ENCODE data around the gene MCL1.
"Not testable (repeated sequence)": the region's sequence is repeated elsewhere in the genome, so short reads cannot be mapped to it uniquely, and the experiment has no call there.

MCL1 gene

DNA sequence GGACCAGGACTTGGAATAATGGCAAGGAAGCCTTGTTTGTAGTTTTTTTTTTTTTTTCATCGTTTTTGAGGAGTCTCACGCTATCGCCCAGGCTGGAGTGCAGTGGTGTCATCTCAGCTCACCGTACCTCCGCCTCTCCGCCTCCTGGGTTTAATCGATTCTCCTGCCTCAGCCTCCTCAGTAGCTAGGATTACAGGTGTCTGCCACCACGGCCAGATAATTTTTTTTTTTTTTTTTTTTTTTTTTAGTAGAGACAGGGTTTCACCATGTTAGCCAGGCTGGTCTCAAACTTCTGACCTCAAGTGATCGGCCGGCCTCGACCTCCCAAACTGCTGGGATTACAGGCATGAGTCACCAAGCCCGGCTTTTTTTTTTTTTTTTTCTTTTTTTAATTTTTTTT is 23.0 kb upstream of the MCL1 start:
- H2AK5ac ChIP-seq (ENCODE audit: low read depth, low read length); H3K9ac ChIP-seq (ENCODE audit: low read depth, low read length, poor library complexity); H3K23ac ChIP-seq (ENCODE audit: low read depth, low read length, poor library complexity); H3K4me1 ChIP-seq (ENCODE audit: control insufficient read depth in 2 of 2, insufficient read depth in 1 of 2, low read depth in 1 of 2, low read length in 2 of 2); H3K79me1 ChIP-seq (ENCODE audit: low read depth, low read length); H2BK5ac ChIP-seq (ENCODE audit: low read length); H3K36me3 ChIP-seq (replicated peaks in 1 of 2; ENCODE audit: control insufficient read depth in 2 of 2, insufficient read depth in 2 of 2, low read length in 2 of 2); H2BK15ac ChIP-seq (ENCODE audit: low read length); H3K14ac ChIP-seq (ENCODE audit: low read length); H3K9me3 ChIP-seq (replicated peaks in 1 of 2; ENCODE audit: control insufficient read depth in 2 of 2, insufficient read depth in 1 of 2, low read depth in 1 of 2, low read length in 2 of 2); H3K4me3 ChIP-seq (ENCODE audit: low read length in 2 of 2); H4K91ac ChIP-seq (ENCODE audit: low read depth, low read length, poor library complexity); H3K18ac ChIP-seq (ENCODE audit: low read length); H3K4me2 ChIP-seq (ENCODE audit: insufficient read depth, low read length, poor library complexity, severe bottlenecking); H2BK120ac ChIP-seq (ENCODE audit: low read depth, low read length); H3K4ac ChIP-seq (ENCODE audit: low read length); H2BK12ac ChIP-seq (ENCODE audit: low read length); DNase-seq (ENCODE audit: low spot score); H2AFZ ChIP-seq (ENCODE audit: low read length); H3K27me3 ChIP-seq (ENCODE audit: control insufficient read depth in 3 of 3, insufficient read depth in 3 of 3, low read depth in 1 of 3, low read length in 3 of 3); H4K8ac ChIP-seq (ENCODE audit: low read depth, low read length); H3K27ac ChIP-seq (replicated peaks; ENCODE audit: low read length): not testable (repeated sequence)
- WGBS, 2 donors (ENCODE audit: extremely low coverage in 2 of 2, insufficient read length in 2 of 2, insufficient replicate concordance in 1 of 2): no CpG with 5 or more reads among the region's 12 CpGs

DNA sequence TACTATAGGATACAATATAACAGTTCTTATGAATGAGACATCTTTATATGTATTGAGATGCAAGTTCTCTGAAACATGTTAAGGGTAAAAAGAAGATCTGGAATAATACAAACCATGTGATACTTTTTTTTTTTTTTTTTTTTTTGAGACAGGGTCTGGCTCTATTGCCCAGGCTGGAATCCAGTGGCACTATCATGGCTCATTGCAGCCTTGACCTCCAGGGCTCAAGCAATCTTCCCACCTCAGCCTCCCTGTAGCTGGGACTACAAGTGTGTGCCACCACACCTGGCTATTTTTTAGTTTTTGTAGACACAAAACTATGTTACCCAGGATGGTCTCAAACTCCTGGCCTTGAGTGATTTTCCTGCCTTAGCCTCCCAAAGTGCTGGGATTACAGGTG is 22.1 kb upstream of the MCL1 start:
- no peak overlapping the region for H2BK15ac ChIP-seq (ENCODE audit: low read length)
- no peak overlapping the region for H3K4me3 ChIP-seq (ENCODE audit: low read length in 2 of 2)
- no peak overlapping the region for H2AK5ac ChIP-seq (ENCODE audit: low read depth, low read length)
- no peak overlapping the region for H3K27ac ChIP-seq (replicated peaks; ENCODE audit: low read length)
- no peak for DNase-seq (ENCODE audit: low spot score)
- no peak overlapping the region for H3K18ac ChIP-seq (ENCODE audit: low read length)
- no peak overlapping the region for H2BK12ac ChIP-seq (ENCODE audit: low read length)
- H3K9ac ChIP-seq (ENCODE audit: low read depth, low read length, poor library complexity): no peak overlapping the region
- H3K4ac ChIP-seq (ENCODE audit: low read length): no peak overlapping the region
- H3K36me3 ChIP-seq (replicated peaks in 1 of 2; ENCODE audit: control insufficient read depth in 2 of 2, insufficient read depth in 2 of 2, low read length in 2 of 2): peaks cover 2 to 8% of the 10 kb centered on the region in 2 donors
- H3K27me3 ChIP-seq (ENCODE audit: control insufficient read depth in 3 of 3, insufficient read depth in 3 of 3, low read depth in 1 of 3, low read length in 3 of 3): no peaks in the 10 kb centered on the region
- no peak overlapping the region for H3K23ac ChIP-seq (ENCODE audit: low read depth, low read length, poor library complexity)
- no peaks in the 10 kb centered on the region for H3K79me1 ChIP-seq (ENCODE audit: low read depth, low read length)
- no peak overlapping the region for H2AFZ ChIP-seq (ENCODE audit: low read length)
- no peak overlapping the region for H4K8ac ChIP-seq (ENCODE audit: low read depth, low read length)
- H4K91ac ChIP-seq (ENCODE audit: low read depth, low read length, poor library complexity): no peak overlapping the region
- no peak overlapping the region for H3K4me2 ChIP-seq (ENCODE audit: insufficient read depth, low read length, poor library complexity, severe bottlenecking)
- H3K9me3 ChIP-seq (replicated peaks in 1 of 2; ENCODE audit: control insufficient read depth in 2 of 2, insufficient read depth in 1 of 2, low read depth in 1 of 2, low read length in 2 of 2): no peaks in the 10 kb centered on the region
- no peak overlapping the region for H2BK5ac ChIP-seq (ENCODE audit: low read length)
- no peak overlapping the region for H2BK120ac ChIP-seq (ENCODE audit: low read depth, low read length)
- H3K4me1 ChIP-seq (ENCODE audit: control insufficient read depth in 2 of 2, insufficient read depth in 1 of 2, low read depth in 1 of 2, low read length in 2 of 2): peaks cover 4 to 11% of the 10 kb centered on the region in 2 donors
- no peak overlapping the region for H3K14ac ChIP-seq (ENCODE audit: low read length)

DNA sequence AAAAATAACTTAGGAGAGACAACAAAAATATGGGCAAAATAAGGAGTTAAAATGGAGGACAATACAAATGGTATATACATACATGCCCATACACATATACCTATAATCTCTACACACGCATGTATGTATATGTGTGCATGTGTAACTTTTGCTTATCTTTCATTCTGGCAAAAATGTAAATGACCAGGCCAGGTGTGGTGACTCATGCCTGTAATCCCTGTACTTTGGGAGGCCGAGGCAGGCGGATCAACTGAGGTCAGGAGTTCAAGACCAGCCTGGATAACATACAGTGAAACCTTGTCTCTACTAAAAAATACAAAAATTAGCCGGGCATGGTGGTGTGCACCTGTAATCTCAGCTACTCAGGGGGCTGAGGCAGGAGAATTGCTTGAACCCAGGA is 18.9 kb upstream of the MCL1 start:
- not testable (repeated sequence) for H3K9me3 ChIP-seq (replicated peaks in 1 of 2; ENCODE audit: control insufficient read depth in 2 of 2, insufficient read depth in 1 of 2, low read depth in 1 of 2, low read length in 2 of 2); H3K14ac ChIP-seq (ENCODE audit: low read length); H2AK5ac ChIP-seq (ENCODE audit: low read depth, low read length); H3K4me2 ChIP-seq (ENCODE audit: insufficient read depth, low read length, poor library complexity, severe bottlenecking); H3K18ac ChIP-seq (ENCODE audit: low read length); H2BK15ac ChIP-seq (ENCODE audit: low read length); H3K27me3 ChIP-seq (ENCODE audit: control insufficient read depth in 3 of 3, insufficient read depth in 3 of 3, low read depth in 1 of 3, low read length in 3 of 3); DNase-seq (ENCODE audit: low spot score); H3K4ac ChIP-seq (ENCODE audit: low read length); H3K27ac ChIP-seq (replicated peaks; ENCODE audit: low read length); H2BK5ac ChIP-seq (ENCODE audit: low read length); H2BK12ac ChIP-seq (ENCODE audit: low read length); H3K79me1 ChIP-seq (ENCODE audit: low read depth, low read length); H3K4me3 ChIP-seq (ENCODE audit: low read length in 2 of 2); H3K9ac ChIP-seq (ENCODE audit: low read depth, low read length, poor library complexity); H4K91ac ChIP-seq (ENCODE audit: low read depth, low read length, poor library complexity); H3K23ac ChIP-seq (ENCODE audit: low read depth, low read length, poor library complexity); H2BK120ac ChIP-seq (ENCODE audit: low read depth, low read length); H2AFZ ChIP-seq (ENCODE audit: low read length); H3K4me1 ChIP-seq (ENCODE audit: control insufficient read depth in 2 of 2, insufficient read depth in 1 of 2, low read depth in 1 of 2, low read length in 2 of 2); H4K8ac ChIP-seq (ENCODE audit: low read depth, low read length)
- WGBS, 2 donors (ENCODE audit: extremely low coverage in 2 of 2, insufficient read length in 2 of 2, insufficient replicate concordance in 1 of 2): no CpG with 5 or more reads among the region's 4 CpGs
- peaks cover 2 to 11% of the 10 kb centered on the region in 2 donors for H3K36me3 ChIP-seq (replicated peaks in 1 of 2; ENCODE audit: control insufficient read depth in 2 of 2, insufficient read depth in 2 of 2, low read length in 2 of 2)

DNA sequence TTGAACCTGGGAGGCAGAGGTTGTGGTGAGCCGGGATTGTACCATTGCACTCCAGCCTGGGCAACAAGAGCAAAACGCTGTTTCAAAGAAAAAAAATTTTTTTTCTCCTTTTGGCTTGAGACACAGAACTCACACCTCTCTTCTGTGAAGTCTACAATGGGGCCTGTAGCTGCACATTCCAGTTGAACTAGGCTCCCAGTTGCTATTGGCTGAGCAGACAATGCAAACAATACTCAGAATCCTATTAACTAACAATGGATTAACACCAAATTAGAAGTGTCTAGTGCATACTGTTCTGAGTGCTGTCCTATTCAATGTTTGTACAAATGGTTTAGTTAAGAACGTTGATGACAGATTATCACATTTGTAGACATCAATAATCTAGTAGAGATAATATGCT is 17.6 kb upstream of the MCL1 start:
- no peak overlapping the region for H2BK15ac ChIP-seq (ENCODE audit: low read length)
- H3K4me3 ChIP-seq (ENCODE audit: low read length in 2 of 2): no peak overlapping the region
- peaks cover 2 to 6% of the 10 kb centered on the region in 2 donors for H3K9me3 ChIP-seq (replicated peaks in 1 of 2; ENCODE audit: control insufficient read depth in 2 of 2, insufficient read depth in 1 of 2, low read depth in 1 of 2, low read length in 2 of 2)
- no peaks in the 10 kb centered on the region for H3K79me1 ChIP-seq (ENCODE audit: low read depth, low read length)
- no peak overlapping the region for H3K9ac ChIP-seq (ENCODE audit: low read depth, low read length, poor library complexity)
- no peak overlapping the region for H2BK5ac ChIP-seq (ENCODE audit: low read length)
- no peak overlapping the region for H2AK5ac ChIP-seq (ENCODE audit: low read depth, low read length)
- peaks cover 2 to 13% of the 10 kb centered on the region in 2 donors for H3K36me3 ChIP-seq (replicated peaks in 1 of 2; ENCODE audit: control insufficient read depth in 2 of 2, insufficient read depth in 2 of 2, low read length in 2 of 2)
- no peak overlapping the region for H3K18ac ChIP-seq (ENCODE audit: low read length)
- no peak overlapping the region for H4K8ac ChIP-seq (ENCODE audit: low read depth, low read length)
- H3K4ac ChIP-seq (ENCODE audit: low read length): no peak overlapping the region
- no peak overlapping the region for H3K14ac ChIP-seq (ENCODE audit: low read length)
- no peak overlapping the region for H3K23ac ChIP-seq (ENCODE audit: low read depth, low read length, poor library complexity)
- no peak overlapping the region for H2BK120ac ChIP-seq (ENCODE audit: low read depth, low read length)
- no peak for DNase-seq (ENCODE audit: low spot score)
- peak overlapping the region; percentile 25 for H3K27ac ChIP-seq (replicated peaks; ENCODE audit: low read length)
- H3K4me2 ChIP-seq (ENCODE audit: insufficient read depth, low read length, poor library complexity, severe bottlenecking): no peak overlapping the region
- no peak overlapping the region for H4K91ac ChIP-seq (ENCODE audit: low read depth, low read length, poor library complexity)
- WGBS, 2 donors (ENCODE audit: extremely low coverage in 2 of 2, insufficient read length in 2 of 2, insufficient replicate concordance in 1 of 2): no CpG with 5 or more reads among the region's 3 CpGs
- H3K4me1 ChIP-seq (ENCODE audit: control insufficient read depth in 2 of 2, insufficient read depth in 1 of 2, low read depth in 1 of 2, low read length in 2 of 2): peaks cover 0 to 3% of the 10 kb centered on the region in 2 donors
- H2BK12ac ChIP-seq (ENCODE audit: low read length): no peak overlapping the region
- no peaks in the 10 kb centered on the region for H3K27me3 ChIP-seq (ENCODE audit: control insufficient read depth in 3 of 3, insufficient read depth in 3 of 3, low read depth in 1 of 3, low read length in 3 of 3)
- H2AFZ ChIP-seq (ENCODE audit: low read length): no peak overlapping the region

All from neuronal stem cell (in vitro differentiated cells).